T-helper 2 cell treated with Interferon-gamma antibody and Interleukin-4, amounts not matched to agents 100 ng/mL and 5 ng/mL, for 36 hours (primary cell): ENCODE measurements around the gene AHCTF1. TPM values are rescaled to one million over a fixed set of nuclear protein-coding genes. Genes with fewer than 3 reads are reported as not detected.

Source experiments
- intact Hi-C: fragments of 100-400 bp; cut with micrococcal nuclease; formaldehyde crosslinking; loops from one replicate; pipeline ENCODE4 v1.15.1; 2023
- total RNA-seq: library from RNA; stranded (reverse); gene quantifications from 2 replicates; pipeline ENCODE4 v1.2.3, GENCODE V29; 2022

The AHCTF1 gene
- total RNA-seq, 1 donor from 2014 or later: 36.2 TPM

DNA sequence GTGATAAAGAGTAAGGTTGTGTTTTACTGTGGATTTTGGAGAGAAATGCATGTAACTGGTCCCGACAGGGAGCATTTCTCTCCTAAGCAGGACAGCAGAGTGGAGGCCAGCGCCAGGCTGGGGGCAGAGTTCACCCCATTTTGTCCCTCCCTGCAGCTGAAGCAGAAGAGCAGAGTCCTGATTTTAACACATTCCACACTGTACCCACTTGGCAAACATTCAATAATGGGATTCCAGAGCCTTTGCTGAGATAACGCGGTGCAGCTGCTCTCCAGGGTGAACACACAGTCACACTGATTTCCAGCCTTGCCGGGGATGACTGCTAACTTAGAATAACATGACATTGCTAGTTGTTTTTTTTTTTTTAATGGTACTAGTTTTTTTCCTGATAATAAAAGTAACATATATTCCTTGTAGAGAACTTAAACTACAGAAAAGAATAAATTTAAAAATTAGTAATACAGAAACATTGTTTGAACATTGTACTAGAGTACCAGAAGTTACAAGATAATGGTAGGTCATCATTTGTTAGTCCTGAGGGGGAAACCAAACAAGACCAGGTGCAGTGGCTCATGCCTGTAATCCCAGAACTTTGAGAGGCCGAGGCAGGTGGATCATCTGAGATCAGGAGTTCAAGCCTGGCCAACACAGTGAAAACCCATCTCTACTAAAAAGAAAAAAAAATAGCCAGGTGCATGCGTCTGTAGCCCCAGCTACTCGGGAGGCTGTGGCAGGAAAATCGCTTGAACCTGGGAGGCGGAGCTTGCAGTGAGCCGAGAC lies 130.3 kb downstream of the AHCTF1 start:
- intact Hi-C loops: no loop called here

DNA sequence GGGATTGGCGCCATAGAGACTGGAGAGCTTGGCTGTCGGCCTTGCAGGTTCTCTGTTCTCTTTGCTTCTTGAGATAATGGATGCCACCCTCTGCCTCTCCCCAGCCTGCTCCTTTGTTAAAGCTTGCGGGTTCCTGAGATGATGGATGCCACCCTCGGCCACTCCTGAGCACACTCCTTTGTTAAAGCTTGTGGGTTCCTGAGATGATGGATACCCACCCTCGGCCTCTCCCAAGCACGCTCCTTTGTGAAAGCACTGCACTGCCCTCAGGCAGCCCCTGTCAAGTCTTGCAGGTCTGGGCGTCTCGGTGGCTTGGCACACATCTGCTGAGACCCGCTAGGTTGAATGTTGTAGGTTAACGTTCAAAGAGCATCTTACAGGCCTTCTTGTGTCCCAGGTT lies 131.0 kb downstream of the AHCTF1 start:
- intact Hi-C loops: no loop called here

DNA sequence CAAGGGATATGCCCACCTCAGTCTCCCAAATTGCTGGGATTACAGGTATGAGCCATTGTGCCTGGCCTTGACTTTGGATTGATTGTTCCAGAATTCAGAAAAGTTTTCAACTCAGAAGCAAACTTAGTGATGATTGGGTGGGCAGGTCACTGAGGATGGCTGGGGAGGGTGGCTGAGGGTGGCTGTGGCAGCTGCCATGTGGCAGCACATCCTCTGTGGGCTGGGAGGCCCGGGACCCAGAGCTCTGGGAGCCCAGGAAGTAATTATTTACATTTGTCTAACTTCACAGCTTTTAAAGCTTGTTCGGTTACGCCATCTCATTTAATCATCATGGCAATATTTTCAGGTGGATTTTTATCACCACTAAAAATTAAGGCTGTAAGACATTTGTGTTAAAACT lies 131.4 kb downstream of the AHCTF1 start:
- intact Hi-C loops: no loop called here

DNA sequence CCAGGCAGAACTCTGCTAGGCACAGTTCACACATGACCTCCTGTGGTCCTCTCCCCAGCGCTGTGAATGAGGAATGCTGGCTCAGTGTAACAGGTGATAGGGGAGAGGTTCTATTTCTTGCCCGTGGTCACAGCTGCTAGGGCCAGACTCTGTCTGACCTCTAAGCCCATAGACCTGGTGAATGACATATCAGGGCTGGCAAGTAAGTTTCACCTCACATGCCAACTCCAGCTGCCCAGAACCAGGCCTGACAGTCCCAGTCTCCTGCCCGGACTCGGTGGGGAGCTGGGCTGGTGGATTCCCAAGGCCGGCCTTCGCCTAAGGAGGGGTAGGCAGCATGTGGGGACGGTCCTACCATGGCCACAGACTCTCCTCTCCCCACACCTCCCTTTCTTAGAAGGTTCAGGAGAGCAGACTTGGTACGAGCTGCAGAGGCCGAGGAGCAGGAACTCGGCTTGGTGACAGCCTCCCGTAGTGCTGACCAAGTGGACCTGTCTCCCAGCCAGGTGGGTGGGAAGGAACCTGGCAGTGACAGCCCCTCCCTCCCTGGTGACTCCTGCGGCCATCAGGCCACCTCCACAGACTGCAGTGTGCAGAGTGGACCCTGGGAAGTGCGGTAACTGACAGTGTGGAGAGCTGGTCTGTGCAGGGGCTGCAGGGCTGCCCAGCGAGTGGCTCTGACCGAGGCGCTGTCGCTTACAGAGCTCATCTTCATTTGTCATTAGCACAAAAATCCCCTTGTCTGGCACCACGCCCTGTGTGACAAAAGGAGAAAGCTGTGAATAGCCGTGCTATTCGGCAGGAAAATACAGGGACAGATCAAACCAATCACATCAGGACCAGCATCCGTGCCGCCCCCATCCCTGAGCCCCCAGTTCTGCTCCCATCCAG lies 132.9 kb downstream of the AHCTF1 start:
- intact Hi-C loops: no loop called here

DNA sequence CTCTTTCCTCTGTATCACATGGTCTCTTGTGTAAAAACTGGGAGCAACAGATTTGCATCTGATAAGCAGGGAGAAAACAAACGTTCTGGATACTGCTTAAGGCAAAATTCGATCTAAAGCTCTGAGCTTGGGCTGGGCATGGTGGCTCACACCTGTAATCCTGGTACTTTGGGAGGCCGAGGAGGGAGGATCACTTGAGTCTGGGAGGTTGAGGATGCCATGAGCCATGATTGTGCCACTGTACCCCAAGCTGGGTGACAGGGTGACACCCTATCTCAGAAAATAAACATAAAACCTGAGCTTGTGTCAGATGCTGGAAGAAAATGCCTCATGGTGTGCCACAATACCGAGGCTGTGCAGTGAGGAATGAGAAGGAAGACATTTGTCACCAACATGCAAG lies 133.6 kb downstream of the AHCTF1 start:
- intact Hi-C loops: no loop called here

DNA sequence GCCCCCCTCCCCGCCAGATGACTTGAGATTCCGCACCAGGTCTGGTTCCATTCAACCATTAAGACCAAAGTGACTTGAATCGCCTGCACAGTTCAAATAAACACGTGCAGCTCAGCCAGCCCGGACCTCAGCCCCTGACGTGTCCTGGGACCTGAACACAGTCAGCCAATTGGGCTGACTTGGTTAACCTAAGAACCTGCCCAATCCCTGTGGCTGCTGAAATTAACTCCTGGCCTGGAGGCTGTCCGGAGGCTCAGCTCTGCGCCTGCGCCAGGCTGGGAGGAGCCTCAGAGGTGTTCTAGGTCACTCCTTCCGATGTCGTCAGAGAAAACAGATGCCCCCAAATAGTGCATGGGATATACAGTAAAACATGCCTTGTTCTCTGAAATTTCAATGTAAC lies 134.2 kb downstream of the AHCTF1 start:
- intact Hi-C loops: no loop called here

DNA sequence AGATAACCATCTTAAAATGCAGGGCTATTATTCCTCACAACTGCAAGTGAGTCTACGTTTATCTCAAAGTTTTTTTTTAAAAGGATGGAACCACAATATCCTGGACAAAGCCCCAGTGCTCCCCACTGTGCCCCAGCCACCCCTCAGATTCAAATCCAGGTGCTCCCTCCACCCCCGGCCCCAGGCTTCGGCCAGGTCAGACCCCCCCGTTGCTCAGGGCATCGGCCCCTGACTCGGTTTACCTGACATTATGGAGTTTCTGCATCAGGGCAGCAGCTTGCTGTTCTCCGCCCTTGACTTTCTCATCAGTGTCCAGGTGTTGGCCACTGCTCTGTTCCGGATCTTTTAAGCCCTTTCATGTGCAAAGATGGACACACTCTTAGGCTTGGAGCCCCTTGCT lies 134.6 kb downstream of the AHCTF1 start:
- intact Hi-C loops: no loop called here

DNA sequence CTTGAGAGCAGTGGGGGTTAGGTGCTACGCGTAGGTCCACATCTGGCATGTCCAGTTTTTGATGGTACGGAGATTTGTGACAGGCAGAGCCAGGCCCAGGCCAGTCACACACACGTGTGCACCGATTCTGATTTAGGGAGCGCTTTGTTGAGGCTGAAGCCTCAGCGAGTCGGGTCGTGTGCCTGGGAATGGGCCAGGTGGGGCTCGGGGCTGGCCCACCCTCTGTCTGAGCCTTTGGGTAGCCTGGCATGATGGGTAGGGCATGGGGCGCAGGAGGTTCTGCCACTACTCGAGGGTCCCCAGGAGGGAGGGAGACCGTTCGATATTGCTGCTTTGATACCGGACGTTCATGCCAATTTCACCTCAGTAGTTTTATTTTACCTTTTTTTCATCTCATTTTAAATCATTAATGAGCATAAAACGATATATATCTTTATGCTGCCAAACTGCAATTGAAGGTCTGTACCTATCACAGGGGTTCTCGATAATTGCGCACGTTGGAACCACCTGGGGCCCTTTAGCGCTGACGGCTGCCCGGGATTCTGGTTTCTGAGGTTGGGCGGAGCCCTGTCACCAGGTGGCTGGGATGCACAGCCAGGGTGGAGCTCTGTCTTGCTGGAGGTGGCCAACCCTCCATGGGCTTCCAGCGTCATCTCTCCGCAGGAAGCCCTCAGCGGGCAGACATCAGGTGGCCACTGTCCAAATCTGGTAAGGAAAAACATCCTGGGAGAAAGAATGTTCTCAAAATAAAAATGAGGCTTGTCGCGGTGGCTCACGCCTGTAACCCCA lies 135.6 kb downstream of the AHCTF1 start:
- intact Hi-C loops: no loop called here

DNA sequence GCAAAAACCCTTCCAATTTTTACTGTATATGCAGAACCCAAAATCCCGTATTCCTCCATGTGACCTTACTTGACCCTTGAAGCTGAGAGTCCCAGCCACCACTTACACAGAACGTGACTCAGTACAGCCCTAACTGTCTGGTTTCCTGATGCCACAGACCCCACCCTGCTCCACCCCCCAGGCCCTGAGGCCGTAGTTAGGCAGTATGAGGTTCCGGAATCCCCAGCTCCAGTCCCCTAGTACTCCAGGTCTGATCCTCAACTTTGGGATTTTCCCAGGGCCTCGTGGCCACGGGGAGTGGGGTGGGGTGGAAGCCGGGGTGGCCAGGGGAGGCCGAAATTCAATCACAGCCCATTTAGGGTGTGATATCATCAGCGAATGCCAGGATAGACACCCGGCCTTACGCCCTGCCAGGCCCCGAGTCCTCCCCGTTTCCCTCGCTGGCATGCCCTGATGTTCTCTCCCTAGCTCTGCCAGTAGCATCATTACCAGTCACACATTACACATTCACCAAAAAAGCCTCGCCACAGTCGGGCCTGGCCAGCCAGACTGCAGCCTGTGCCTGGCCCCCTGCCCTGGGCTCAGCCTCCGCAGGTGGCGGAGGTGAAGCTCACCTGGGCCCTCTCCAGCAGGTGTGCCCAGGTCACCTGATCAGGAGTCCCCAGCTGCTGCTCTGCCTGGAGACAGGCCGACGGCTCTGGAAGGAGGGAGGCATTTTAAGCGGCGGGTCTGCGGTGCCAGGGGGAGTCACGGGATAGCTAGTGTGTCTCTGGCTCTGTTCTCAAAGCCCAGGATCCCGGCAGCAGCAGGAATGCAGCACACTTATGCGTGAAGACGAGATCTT lies 136.7 kb downstream of the AHCTF1 start:
- intact Hi-C loops: no loop called here

DNA sequence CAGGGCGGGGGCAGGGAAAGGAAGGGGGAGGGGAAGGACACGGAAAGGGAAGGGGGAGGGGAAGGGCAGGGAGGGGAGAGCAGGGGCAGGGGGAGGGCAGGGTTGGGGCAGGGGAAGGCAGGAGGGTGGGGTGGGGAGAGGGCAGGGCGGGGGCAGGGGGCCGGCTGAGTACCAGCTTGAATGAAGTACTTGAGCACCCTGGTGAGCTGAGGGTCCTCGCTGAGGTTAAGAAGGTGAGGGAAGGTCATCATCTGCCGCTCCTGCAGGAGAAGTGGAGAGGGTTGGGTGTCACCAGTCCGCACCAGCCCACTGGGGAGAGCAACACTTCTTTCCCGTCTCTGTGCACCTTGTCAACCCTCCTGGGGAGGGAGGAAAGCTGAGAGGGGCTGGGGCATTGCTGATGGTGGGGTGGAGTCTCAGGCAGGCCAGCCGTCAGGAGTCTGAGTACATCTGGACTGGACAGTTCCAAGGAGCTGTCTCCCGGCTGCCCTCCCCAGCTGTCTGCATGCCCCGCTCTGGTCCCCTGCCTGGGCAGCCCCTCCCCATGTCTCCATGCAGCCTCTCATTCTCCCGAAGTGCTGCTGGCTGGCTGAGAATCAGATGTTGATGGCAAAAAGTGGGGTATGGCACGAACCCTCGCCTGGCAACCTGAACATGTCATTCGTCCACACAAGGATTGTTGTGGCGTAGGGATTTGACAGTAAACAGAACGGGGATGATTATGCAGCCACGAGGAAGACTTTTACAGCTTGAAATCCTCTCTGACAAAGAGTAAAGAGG lies 137.5 kb downstream of the AHCTF1 start:
- intact Hi-C loops: no loop called here

DNA sequence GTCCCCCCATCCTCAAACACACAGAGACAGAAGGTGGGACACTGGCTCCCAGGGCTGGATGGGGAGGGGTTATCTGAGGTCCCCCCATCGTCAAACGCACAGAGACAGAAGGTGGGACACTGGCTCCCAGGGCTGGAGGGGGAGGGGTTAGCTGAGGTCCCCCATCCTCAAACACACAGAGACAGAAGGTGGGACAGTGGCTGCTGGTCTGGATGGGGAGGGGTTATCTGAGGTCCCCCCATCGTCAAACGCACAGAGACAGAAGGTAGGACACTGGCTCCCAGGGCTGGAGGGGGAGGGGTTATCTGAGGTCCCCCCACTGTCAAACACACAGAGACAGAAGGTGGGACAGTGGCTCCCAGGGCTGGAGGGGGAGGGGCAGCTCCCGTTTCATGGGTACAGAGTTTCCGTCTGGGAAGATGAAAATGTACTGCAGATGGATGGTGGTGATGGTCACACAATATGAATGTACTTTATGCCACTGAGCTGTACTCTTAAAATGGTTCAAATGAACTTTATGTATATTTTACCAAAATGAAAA lies 138.3 kb downstream of the AHCTF1 start:
- intact Hi-C loops: no loop called here

DNA sequence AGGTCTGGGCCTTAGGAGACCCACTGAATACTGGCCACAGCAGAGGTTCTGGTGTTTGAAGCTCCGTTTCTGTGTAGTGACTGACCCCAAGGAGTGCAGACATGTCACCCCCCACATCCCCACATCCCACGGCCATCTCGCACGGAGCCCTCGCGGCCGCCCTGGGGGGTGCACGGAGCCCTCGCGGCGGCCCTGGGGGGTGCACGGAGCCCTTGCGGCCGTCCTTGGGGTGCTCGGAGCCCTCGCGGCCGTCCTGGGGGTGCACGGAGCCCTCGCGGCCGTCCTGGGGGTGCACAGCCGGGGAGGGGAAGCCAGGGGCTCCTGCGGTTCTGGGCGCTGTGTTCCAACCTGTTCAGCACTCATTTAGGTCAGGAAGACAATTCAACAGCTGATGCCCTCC lies 139.1 kb downstream of the AHCTF1 start:
- intact Hi-C loops: no loop called here

DNA sequence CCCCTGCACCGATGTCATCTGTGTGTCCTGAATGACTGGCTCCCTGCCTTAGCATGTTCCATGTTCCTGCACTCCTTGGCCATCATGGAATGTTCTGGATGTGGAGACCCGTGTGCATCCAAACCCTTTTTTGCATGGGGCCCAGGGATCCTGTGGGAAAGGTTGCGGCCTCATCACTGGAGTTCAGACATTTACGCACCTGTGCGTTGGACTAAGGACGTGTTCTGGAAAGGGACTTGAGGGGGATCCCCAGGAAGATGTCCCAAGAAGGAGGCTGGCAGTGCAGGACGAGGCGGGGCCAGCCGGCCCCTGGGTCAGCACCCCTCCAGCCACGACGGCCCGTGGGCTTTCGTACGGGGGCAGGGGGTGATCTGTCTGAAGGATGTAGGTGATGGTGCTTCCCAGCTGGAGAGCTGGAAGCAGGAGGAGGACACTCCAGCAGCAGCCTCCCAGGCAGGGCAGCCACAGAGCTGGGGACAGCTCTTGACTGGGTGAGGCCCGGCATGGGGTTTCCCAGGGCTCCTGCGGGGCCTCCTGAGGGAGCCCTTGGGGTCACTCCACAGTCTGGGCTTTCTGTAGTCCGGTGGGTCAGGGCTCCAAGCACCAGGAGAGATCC lies 140.3 kb downstream of the AHCTF1 start:
- intact Hi-C loops: no loop called here

DNA sequence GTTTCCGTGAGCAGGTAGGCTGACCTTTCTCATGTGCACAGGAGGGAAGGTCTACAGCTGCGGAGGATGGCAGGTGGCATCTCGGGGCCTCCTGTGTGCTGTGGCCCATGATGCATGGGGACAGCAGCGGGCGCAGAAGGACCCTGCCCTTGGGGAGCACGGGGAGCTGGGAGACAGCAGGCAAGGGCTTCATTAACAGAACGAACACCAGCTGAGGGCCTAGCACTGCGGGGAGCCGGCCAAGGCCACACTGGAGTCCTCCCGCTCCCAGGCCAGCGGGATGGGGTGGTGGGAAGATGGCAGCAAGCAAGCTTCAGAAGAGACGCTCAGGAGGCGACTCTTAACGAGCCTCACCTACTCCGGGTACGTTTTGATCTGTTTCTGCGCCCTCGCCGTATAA lies 140.9 kb downstream of the AHCTF1 start:
- intact Hi-C loops: no loop called here

DNA sequence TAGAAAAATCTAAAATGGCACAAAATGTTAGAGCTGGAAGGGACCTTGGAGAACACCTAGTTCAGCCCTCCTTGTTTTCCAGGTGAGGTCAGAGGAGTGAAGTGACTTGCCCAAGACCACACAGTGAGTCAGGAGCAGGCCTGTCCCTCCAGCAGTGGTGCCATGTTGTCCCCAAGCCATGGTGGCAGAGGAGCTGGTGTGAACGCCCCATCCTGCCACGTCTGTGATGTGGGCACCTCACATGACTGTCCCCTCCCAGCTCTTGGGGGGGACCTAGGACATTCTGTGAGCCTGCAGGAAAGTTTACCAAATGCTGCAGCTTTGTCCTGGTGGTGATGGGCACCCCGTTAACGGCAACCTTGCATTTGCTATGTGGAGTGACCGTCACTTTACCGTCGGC lies 141.4 kb downstream of the AHCTF1 start:
- intact Hi-C loops: no loop called here

DNA sequence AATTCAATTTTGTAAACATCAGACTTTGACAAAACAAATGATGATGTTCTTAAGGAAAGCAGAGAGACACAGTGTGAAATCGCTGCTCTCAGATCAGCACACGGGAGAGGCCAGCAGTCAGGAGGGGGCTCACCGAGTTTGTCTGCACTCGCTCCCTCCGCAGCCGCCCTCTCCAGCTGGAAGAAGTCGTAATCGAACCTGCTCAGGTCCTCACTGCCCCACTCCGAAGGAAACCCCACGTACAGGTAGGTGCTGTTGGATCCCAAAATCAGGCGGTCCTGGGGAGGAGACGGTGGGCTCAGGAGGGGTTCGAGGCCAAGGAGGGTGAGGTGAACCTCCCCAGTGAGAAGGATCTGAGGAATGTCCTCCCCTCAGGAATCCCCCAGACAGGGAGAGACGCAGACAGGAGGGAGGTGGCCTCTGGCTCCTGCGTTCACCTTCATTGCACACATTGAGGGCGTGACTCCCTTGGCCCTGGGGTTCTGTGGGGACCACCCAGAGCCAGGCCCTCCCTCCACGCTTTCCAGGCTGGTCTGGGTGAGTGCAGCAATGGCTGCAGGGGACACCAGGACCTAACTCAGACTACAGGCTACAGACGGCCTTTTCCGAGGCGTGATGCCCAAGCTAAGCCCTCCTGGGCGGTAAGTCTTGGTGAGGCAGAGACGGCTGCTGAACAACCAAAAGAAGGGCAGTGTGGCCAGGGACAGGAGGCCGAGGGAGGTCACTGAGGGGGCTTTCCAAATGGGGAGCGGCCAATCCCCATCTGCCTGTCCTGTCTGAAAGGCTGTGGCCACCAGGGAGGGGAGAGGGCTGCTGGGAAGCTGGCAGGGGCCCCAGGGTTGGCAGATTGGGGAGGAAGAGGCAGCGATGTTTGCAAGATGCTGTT lies 142.1 kb downstream of the AHCTF1 start:
- intact Hi-C loops: no loop called here
